Endothelial cell of umbilical vein (primary cell): ENCODE measurements around the gene PPP4R4. TPM values are rescaled to one million over a fixed set of nuclear protein-coding genes. Genes with fewer than 3 reads are reported as not detected.

Experiments used
- BruUV-seq: library from RNA; stranded (reverse); fragments of 400-500 nt; replicated peaks from 2 replicates; lab custom pipeline; 2021; lab: Mats Ljungman, UMichigan
- CTCF ChIA-PET: fragments of 300-600, 350-600 bp; sonication (Branson Sonifier 250); formaldehyde crosslinking; loops from one replicate; lab custom pipeline; 2021; ENCODE audit warnings: antibody characterized with exemption, inconsistent platforms; lab: Charles Lee
- POLR2A ChIA-PET: fragments of 300-600, 350-600 bp; sonication (Branson Sonifier 250); formaldehyde crosslinking; loops from one replicate; lab custom pipeline; 2021; ENCODE audit warnings: antibody characterized with exemption, inconsistent platforms; lab: Charles Lee
- DNase-seq: peaks from one replicate; pipeline ENCODE4 v3.0.0-alpha.2; 2011; ENCODE audit warnings: low read depth, low spot score
- FAIRE-seq: peaks from 2 replicates; lab custom pipeline; 2011; peaks lifted over from hg19 to GRCh38; lab: Jason Lieb, UNC
- H2AFZ ChIP-seq: 2 replicates; pipeline ENCODE4 v1.6.0; 2012; ENCODE audit warnings: low read depth, low read length, control low read depth, inconsistent platforms
- H3K27ac ChIP-seq: 2 replicates; pipeline ENCODE4 v1.5.1; 2011; ENCODE audit warnings: low read depth, mild to moderate bottlenecking, control low read depth, low read length, moderate library complexity; ENCODE audit not compliant: insufficient read depth
- H3K27me3 ChIP-seq, 2 experiments: 2 replicates each; pipeline versions ENCODE4 v1.6.0 to v1.6.1; 2011; ENCODE audit warnings: low read length in 2 of 2, mixed read lengths in 1 of 2; ENCODE audit not compliant: control insufficient read depth in 2 of 2, insufficient read depth in 2 of 2
- H3K36me3 ChIP-seq, 2 experiments: 2 replicates in 1 of 2; 3 replicates in 1 of 2; pipeline ENCODE4 v1.5.1; 2011; ENCODE audit warnings: low read length in 2 of 2, mild to moderate bottlenecking in 1 of 2, moderate library complexity in 1 of 2; ENCODE audit not compliant: control insufficient read depth in 2 of 2, insufficient read depth in 2 of 2; ENCODE audit errors: extremely low read depth in 1 of 2
- H3K4me1 ChIP-seq: 3 replicates; pipeline ENCODE4 v1.5.1; 2011; ENCODE audit warnings: mild to moderate bottlenecking, low read length; ENCODE audit not compliant: control insufficient read depth, insufficient read depth; ENCODE audit errors: extremely low read depth
- H3K4me2 ChIP-seq: 2 replicates; pipeline ENCODE4 v1.6.1; 2011; ENCODE audit warnings: low read length, control low read depth, mixed read lengths; ENCODE audit not compliant: insufficient read depth
- H3K4me3 ChIP-seq, 3 experiments: fragments of 200-600 bp in 1 of 3; sonication (generic), shearing (Covaris generic) in 1 of 3; replicated peaks in 1 of 3; 2 replicates each; pipeline ENCODE4 v1.5.1; 2011 to 2016; ENCODE audit warnings: control low read depth in 3 of 3, low read length in 3 of 3, mild to moderate bottlenecking in 2 of 3, inconsistent platforms in 1 of 3, low read depth in 1 of 3, moderate library complexity in 1 of 3; ENCODE audit not compliant: insufficient read depth in 1 of 3
- H3K79me2 ChIP-seq: 2 replicates; pipeline ENCODE4 v1.6.0; 2012; ENCODE audit warnings: low read length, inconsistent platforms; ENCODE audit not compliant: control insufficient read depth, insufficient read depth
- H3K9ac ChIP-seq: replicated peaks from 2 replicates; pipeline ENCODE3; 2011; ENCODE audit warnings: low read length, control low read depth; ENCODE audit not compliant: insufficient read depth; ENCODE audit errors: extremely low read depth
- H3K9me1 ChIP-seq: replicated peaks from 3 replicates; pipeline ENCODE4 v1.6.0; 2011; ENCODE audit warnings: mild to moderate bottlenecking, low read length; ENCODE audit not compliant: control insufficient read depth, insufficient read depth; ENCODE audit errors: extremely low read depth
- H3K9me3 ChIP-seq: replicated peaks from 2 replicates; pipeline ENCODE4 v1.5.1; 2012; ENCODE audit warnings: low read length, inconsistent platforms; ENCODE audit not compliant: control insufficient read depth, insufficient read depth
- H4K20me1 ChIP-seq: replicated peaks from 2 replicates; pipeline ENCODE3; 2011; ENCODE audit warnings: mild to moderate bottlenecking, low read length; ENCODE audit not compliant: control insufficient read depth, insufficient read depth; ENCODE audit errors: extremely low read depth
- EZH2 ChIP-seq: IDR thresholded peaks from 2 replicates; pipeline ENCODE4 v1.6.1; 2012; ENCODE audit warnings: borderline replicate concordance, low read depth, mild to moderate bottlenecking, moderate library complexity, low read length, inconsistent platforms; ENCODE audit not compliant: severe bottlenecking
- FOS ChIP-seq: IDR thresholded peaks from 2 replicates; pipeline ENCODE4 v1.6.1; 2011; ENCODE audit warnings: mild to moderate bottlenecking, low read length, moderate library complexity, borderline replicate concordance; ENCODE audit not compliant: insufficient read depth
- GATA2 ChIP-seq: IDR thresholded peaks from 2 replicates; pipeline ENCODE4 v1.7.0; 2011; ENCODE audit warnings: low read depth, mild to moderate bottlenecking, moderate library complexity, mixed read lengths, low read length; ENCODE audit not compliant: insufficient read length, insufficient read depth
- JUN ChIP-seq: IDR thresholded peaks from 2 replicates; pipeline ENCODE4 v1.6.1; 2011; ENCODE audit warnings: borderline replicate concordance, low read depth; ENCODE audit not compliant: insufficient read length, insufficient read depth
- MYC ChIP-seq: IDR thresholded peaks from one replicate; pipeline ENCODE4 v1.6.1; 2011; ENCODE audit warnings: mild to moderate bottlenecking, low read depth, low read length
- POLR2A ChIP-seq: IDR thresholded peaks from 2 replicates; pipeline ENCODE4 v1.6.1; 2012; ENCODE audit warnings: low read depth, mild to moderate bottlenecking, control low read depth, low read length
- POLR2AphosphoS5 ChIP-seq: IDR thresholded peaks from 2 replicates; pipeline ENCODE4 v1.6.1; 2012; ENCODE audit warnings: low read depth, mild to moderate bottlenecking, control low read depth, low read length, moderate library complexity; ENCODE audit not compliant: insufficient read depth
- dilution Hi-C: fragments of 300-500 bp; cut with MboI; formaldehyde crosslinking; loops from one replicate; pipeline ENCODE4 v1.15.0; 2019; ENCODE audit warnings: low sequenced_read_pairs; ENCODE audit not compliant: extremely low pct_ligation_motif_present
- intact Hi-C: fragments of 100-400 bp; cut with micrococcal nuclease; formaldehyde crosslinking; loops from one replicate; pipeline ENCODE4 v1.10.0; 2022
- polyA plus RNA-seq, 4 experiments: library from polyadenylated mRNA; depleted of rRNA in 3 of 4; stranded (reverse) in 3 of 4; unstranded in 1 of 4; fragments of >200 nt; gene quantifications; 2 replicates each; pipeline versions ENCODE4 v1.2.1 to v1.2.3, GENCODE V29; 2011 to 2012; ENCODE audit warnings: missing spikeins in 1 of 4
- total RNA-seq: library from RNA; stranded (reverse); gene quantifications from 2 replicates; pipeline ENCODE4 v1.2.3, GENCODE V29; 2021
- TF ChIP-seq, protein P1 (sequence below), 2 donors: IDR thresholded peaks; 1 replicate in 1 of 2; 2 replicates in 1 of 2; pipeline ENCODE4 v1.5.1; 2011; ENCODE audit warnings: low read length in 2 of 2, mild to moderate bottlenecking in 2 of 2, moderate library complexity in 2 of 2, control low read depth in 1 of 2, inconsistent platforms in 1 of 2, low read depth in 1 of 2; ENCODE audit not compliant: insufficient read depth in 1 of 2; ENCODE audit errors: extremely low read depth in 1 of 2
- TF ChIP-seq, protein P2 (sequence below): IDR thresholded peaks from 2 replicates; pipeline ENCODE4 v1.6.1; 2011; ENCODE audit not compliant: insufficient read depth, insufficient read length

PPP4R4 gene
- total and polyA plus RNA-seq, 2 donors (not counting 3 experiments of a cell fraction or from before 2014, with no cell fraction given), result not detected

DNA sequence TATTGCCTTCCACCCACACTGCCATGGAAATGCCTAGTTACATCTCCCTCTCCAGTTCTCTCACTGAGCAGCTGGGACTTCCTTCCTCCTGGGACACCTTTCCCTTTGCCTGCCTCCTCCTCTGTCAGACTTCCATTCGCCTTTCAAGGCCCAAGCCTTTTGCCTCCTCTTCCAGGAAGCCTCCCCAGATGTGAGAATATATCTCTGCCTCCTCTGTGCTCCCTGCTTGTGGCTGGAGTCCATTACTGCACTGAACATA, 47.8 kb upstream of the PPP4R4 start:
- dilution Hi-C loops, result no loop called here
- ChIA-PET POLR2A (no interaction called here), CTCF (interaction anchor here (0.6 to 1.7 kb wide), 3 partner anchors 16 to 75 kb away, joined by 3 read pairs; no protein-coding TSS in a partner anchor)
- H3K4me3 ChIP-seq, result no peak overlapping the region
- no TSS peak for BruUV-seq
- H3K4me1 ChIP-seq, result peaks cover 9% of the 10 kb centered on the region
- no peaks in the 10 kb centered on the region for H3K9me1 ChIP-seq
- H4K20me1 ChIP-seq, result no peaks in the 10 kb centered on the region
- intact Hi-C loops, result no loop called here
- no peaks in the 10 kb centered on the region for H3K9me3 ChIP-seq
- no peak for TF ChIP-seq GATA2
- TF ChIP-seq POLR2AphosphoS5, result no peak
- no peak for TF ChIP-seq MYC
- no peak for TF ChIP-seq POLR2A
- no peak for TF ChIP-seq JUN
- TF ChIP-seq, protein P1, sequence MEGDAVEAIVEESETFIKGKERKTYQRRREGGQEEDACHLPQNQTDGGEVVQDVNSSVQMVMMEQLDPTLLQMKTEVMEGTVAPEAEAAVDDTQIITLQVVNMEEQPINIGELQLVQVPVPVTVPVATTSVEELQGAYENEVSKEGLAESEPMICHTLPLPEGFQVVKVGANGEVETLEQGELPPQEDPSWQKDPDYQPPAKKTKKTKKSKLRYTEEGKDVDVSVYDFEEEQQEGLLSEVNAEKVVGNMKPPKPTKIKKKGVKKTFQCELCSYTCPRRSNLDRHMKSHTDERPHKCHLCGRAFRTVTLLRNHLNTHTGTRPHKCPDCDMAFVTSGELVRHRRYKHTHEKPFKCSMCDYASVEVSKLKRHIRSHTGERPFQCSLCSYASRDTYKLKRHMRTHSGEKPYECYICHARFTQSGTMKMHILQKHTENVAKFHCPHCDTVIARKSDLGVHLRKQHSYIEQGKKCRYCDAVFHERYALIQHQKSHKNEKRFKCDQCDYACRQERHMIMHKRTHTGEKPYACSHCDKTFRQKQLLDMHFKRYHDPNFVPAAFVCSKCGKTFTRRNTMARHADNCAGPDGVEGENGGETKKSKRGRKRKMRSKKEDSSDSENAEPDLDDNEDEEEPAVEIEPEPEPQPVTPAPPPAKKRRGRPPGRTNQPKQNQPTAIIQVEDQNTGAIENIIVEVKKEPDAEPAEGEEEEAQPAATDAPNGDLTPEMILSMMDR (IDR thresholded peaks at IDR 0.05; ENCODE audit: extremely low read depth in 1 of 2, insufficient read depth in 1 of 2, low read depth in 1 of 2, low read length in 2 of 2), result no peak
- no peak for TF ChIP-seq FOS
- no peak overlapping the region for H3K4me2 ChIP-seq
- H3K27ac ChIP-seq, result no peak overlapping the region
- no peak overlapping the region for H2AFZ ChIP-seq
- H3K27me3 ChIP-seq, result no peaks in the 10 kb centered on the region
- no peak for DNase-seq
- no peak overlapping the region for H3K9ac ChIP-seq
- no peaks in the 10 kb centered on the region for H3K79me2 ChIP-seq
- no peak for FAIRE-seq
- no peaks in the 10 kb centered on the region for H3K36me3 ChIP-seq

DNA sequence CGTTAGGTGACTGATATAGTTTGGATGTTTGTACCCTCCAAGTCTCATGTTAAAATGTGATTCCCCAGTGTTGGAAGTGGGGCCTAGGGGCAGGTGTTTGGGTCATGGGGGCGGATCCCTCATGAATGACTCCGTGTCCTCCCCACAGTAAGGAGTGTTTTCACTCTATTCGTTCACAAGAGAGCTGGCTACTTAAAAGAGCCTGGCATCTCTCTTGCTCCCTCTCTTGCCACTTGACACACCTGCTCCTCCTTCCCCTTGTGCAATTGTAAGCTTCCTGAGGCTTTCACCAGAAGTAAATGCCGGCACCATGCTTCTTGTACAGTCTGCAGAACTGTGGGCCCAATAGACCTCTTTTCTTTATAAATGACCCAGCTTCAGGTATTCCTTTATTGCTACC, 47.3 kb upstream of the PPP4R4 start:
- no peak overlapping the region for H3K4me3 ChIP-seq
- no peaks in the 10 kb centered on the region for H3K27me3 ChIP-seq
- dilution Hi-C loops (no loop called here), intact Hi-C loops (no loop called here)
- DNase-seq (no peak), FAIRE-seq (no peak)
- no peaks in the 10 kb centered on the region for H3K9me3 ChIP-seq
- H3K9me1 ChIP-seq, result no peaks in the 10 kb centered on the region
- no TSS peak for BruUV-seq
- no peak overlapping the region for H2AFZ ChIP-seq
- H3K4me1 ChIP-seq, result peaks cover 9% of the 10 kb centered on the region
- no peak overlapping the region for H3K27ac ChIP-seq
- no peak overlapping the region for H3K9ac ChIP-seq
- ChIA-PET POLR2A (no interaction called here), CTCF (interaction anchor here (0.6 to 0.7 kb wide), 2 partner anchors 10 to 16 kb away, joined by 3 read pairs; no protein-coding TSS in a partner anchor)
- no peak overlapping the region for H3K4me2 ChIP-seq
- no peaks in the 10 kb centered on the region for H4K20me1 ChIP-seq
- H3K36me3 ChIP-seq, result no peaks in the 10 kb centered on the region
- H3K79me2 ChIP-seq, result no peaks in the 10 kb centered on the region
- TF ChIP-seq JUN, result no peak
- no peak for TF ChIP-seq EZH2
- no peak for TF ChIP-seq POLR2AphosphoS5
- no peak for TF ChIP-seq MYC
- TF ChIP-seq FOS, result no peak
- TF ChIP-seq, protein P2, sequence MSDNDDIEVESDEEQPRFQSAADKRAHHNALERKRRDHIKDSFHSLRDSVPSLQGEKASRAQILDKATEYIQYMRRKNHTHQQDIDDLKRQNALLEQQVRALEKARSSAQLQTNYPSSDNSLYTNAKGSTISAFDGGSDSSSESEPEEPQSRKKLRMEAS, result no peak
- TF ChIP-seq GATA2, result no peak
- TF ChIP-seq POLR2A, result no peak
